ENCODE results near the gene KCNJ12.
"Not testable (repeated sequence)": the region's sequence is repeated elsewhere in the genome, so short reads cannot be mapped to it uniquely, and the experiment has no call there.

The KCNJ12 gene

GRCh38 chr17:21423190-21423493, 47.0 kb downstream of the KCNJ12 start:
- not testable (repeated sequence) for DNase-seq

GRCh38 chr17:21424697-21425096, 48.5 kb downstream of the KCNJ12 start:
- DNase-seq: not testable (repeated sequence)

GRCh38 chr17:21425321-21425720, 49.2 kb downstream of the KCNJ12 start:
- no peak for DNase-seq

GRCh38 chr17:21425736-21426135, 49.6 kb downstream of the KCNJ12 start:
- no peak for DNase-seq

- DNase-seq: not testable (repeated sequence)
Observed at GRCh38 chr17:21426246-21426645, 50.1 kb downstream of the KCNJ12 start.

- DNase-seq: not testable (repeated sequence)
Observed at GRCh38 chr17:21426876-21427275, 50.7 kb downstream of the KCNJ12 start.

- not testable (repeated sequence) for DNase-seq
Observed at GRCh38 chr17:21427727-21428126, 51.6 kb downstream of the KCNJ12 start.

- not testable (repeated sequence) for DNase-seq
Observed at GRCh38 chr17:21428752-21429424, 52.7 kb downstream of the KCNJ12 start.

GRCh38 chr17:21429921-21430628, 53.9 kb downstream of the KCNJ12 start:
- DNase-seq: not testable (repeated sequence)

GRCh38 chr17:21433971-21434370, 57.8 kb downstream of the KCNJ12 start:
- DNase-seq: not testable (repeated sequence)

- not testable (repeated sequence) for DNase-seq
Observed at GRCh38 chr17:21434976-21435375, 58.8 kb downstream of the KCNJ12 start.

- not testable (repeated sequence) for DNase-seq
Observed at GRCh38 chr17:21436481-21436880, 60.3 kb downstream of the KCNJ12 start.

- not testable (repeated sequence) for DNase-seq
Observed at GRCh38 chr17:21436883-21437836, 61.0 kb downstream of the KCNJ12 start.

- DNase-seq: not testable (repeated sequence)
Observed at GRCh38 chr17:21438316-21439014, 62.3 kb downstream of the KCNJ12 start.

- DNase-seq: not testable (repeated sequence)
Observed at GRCh38 chr17:21439015-21439336, 62.8 kb downstream of the KCNJ12 start.

- DNase-seq: no peak
Observed at GRCh38 chr17:21445091-21445650, 69.0 kb downstream of the KCNJ12 start.

GRCh38 chr17:21447552-21447951, 71.4 kb downstream of the KCNJ12 start:
- not testable (repeated sequence) for DNase-seq

GRCh38 chr17:21449891-21450290, 73.7 kb downstream of the KCNJ12 start:
- not testable (repeated sequence) for DNase-seq

- DNase-seq: no peak
Observed at GRCh38 chr17:21451975-21452374, 75.8 kb downstream of the KCNJ12 start.

- DNase-seq: no peak
Observed at GRCh38 chr17:21452377-21453143, 76.4 kb downstream of the KCNJ12 start.

- no peak for DNase-seq
Observed at GRCh38 chr17:21453144-21453898, 77.2 kb downstream of the KCNJ12 start.
